Measurements from ENCODE around the gene TRAF7. TPM values are rescaled to one million over a fixed set of nuclear protein-coding genes. Genes with fewer than 3 reads are reported as not detected.

Gene TRAF7
- total and polyA plus RNA-seq, 2 of the 8 experiments (the other 6 are each of a cell fraction or from before 2014, with no cell fraction given) = 96.8 to 148 TPM

GRCh38 chr16:2195322-2196161 is 40.0 kb downstream of the TRAF7 start (continued):
- TF ChIP-seq GABPA (IDR thresholded peaks at IDR 0.05; ENCODE audit: borderline replicate concordance, insufficient read depth, low read length) = peak; percentile 55; the same call in 1 of the 2 replicates
